HG03460 (cell line): Measurements from ENCODE around the gene CLDND2.

Experiments
- ATAC-seq: cut with Tn5 transposase; IDR thresholded peaks from one replicate; pipeline ENCODE4 v1.9.1; 2021; ENCODE audit not compliant: unreplicated experiment

Gene CLDND2

DNA sequence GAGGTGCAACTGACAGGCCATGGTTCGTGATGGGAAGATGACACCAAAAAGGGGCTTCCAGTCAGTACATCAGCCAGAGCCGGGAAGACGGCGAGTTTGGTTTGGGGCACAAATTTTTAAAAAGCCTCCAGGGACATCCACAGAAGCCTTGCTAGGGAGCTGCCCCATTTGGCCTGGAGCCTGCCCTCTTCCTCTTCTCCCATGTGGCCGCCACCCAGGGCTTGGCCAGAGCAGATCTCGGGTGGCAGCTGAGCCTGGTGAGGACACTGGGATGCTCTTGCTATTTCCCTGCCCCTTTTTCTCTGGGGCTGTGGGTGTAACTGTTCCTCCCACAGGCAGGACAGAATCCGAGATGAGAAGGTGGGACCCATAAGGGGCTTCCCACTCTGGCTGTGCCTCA, 10.9 kb downstream of the CLDND2 start:
- no peak for ATAC-seq

DNA sequence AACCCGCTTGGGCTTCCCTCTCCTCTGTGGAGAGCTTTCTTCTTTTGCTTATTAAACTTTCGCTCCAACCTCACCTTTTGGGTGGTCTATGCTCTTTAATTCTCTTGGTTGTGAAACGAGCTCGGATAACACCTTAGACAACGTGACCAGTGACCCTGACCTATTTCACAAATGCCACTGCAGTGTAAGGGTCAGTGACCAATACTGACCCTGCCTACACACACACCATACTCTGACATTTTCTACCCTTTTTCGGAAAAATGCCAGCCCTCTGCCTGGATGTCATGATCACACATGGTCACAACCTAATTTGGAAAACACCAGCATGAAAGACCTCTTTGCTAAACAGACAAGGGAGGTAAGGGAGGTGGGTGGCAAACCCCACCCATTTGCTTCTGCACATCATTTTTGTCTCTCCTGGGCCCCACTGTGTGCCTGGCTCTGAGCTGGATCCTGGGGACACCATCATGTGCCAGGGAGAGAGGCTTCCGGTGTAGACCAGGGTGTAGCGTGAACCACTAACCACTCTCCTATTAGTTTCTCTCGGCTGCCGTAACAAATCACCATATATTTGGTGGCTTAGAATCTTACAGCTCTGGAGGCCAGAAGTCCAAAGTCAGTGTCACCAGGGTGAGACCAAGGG, 12.5 kb downstream of the CLDND2 start:
- ATAC-seq: no peak

DNA sequence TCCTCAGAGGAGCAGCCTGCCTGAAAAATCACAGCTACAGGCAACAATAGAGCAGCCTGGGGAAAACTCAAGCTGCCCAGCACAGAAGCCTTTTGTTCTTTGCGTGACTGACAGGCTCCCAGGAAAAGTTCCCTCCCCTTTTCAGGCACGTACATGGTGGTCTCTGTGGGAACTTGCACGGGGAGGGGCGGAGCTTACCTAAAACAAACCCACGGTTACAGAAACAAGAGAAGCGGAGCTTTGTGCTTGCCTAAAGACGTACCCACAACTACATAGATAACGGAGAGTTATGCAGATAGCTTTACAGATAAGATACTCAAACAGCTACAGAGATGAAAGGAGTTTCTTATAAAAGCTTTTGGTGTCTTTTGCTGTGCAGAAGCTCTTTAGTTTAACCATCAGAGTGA, 14.1 kb downstream of the CLDND2 start:
- no peak for ATAC-seq

DNA sequence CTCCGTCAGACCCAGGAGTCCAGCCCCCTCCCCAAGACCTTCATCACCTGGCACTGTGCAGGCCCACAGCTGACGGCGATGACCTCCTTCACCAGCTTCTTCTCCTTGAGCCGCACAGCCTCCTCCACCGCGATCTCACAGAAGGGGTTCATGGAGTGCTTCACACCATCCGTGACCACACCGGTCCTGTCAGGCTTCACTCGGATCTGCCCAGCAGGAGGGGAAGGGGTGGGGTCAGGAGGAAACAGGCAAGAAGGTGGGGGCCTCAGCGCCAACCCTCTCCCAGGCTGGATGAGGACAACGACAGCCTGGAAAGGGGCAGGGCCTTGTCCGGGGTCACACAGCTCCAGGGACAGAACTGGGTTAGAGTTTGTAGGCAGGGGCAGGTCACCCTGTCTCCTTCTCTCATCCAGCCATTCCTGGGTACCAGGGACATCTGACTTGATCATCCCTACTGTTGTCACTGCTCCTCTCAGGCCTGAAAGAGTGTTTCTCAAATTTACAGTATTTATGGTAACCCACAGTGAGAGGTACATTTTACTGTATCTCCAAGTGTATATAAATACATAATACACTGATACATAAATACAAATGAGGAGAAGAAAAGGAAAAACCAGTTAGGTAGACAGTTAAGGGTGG, 14.6 kb downstream of the CLDND2 start:
- no peak for ATAC-seq

DNA sequence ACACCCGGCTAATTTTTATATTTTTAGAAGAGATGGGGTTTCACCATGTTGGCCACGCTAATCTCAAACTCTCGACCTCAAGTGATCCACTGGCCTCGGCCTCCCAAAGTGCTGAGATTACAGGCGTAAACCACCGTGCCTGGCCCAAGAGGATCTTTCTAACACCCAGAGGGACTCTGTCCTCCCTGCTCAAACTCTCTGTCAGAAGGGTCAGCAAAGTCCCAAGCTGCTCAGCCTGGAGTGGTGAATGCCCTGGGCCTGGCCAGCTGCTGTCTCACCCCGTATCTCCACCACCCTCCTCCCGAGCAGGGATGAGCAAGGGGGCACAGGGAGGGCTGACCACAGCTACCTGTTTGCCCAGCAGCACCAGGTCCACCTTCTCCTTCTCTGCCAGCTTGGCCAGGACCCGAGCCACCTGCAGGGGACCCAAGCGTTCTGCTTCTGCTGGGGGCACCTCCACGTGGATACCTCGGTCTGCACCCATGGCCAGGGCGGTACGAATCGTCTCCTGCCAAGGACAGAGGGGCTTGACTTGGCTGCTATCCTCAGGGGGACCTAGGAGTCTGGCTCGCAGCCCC, 15.9 kb downstream of the CLDND2 start:
- no peak for ATAC-seq

DNA sequence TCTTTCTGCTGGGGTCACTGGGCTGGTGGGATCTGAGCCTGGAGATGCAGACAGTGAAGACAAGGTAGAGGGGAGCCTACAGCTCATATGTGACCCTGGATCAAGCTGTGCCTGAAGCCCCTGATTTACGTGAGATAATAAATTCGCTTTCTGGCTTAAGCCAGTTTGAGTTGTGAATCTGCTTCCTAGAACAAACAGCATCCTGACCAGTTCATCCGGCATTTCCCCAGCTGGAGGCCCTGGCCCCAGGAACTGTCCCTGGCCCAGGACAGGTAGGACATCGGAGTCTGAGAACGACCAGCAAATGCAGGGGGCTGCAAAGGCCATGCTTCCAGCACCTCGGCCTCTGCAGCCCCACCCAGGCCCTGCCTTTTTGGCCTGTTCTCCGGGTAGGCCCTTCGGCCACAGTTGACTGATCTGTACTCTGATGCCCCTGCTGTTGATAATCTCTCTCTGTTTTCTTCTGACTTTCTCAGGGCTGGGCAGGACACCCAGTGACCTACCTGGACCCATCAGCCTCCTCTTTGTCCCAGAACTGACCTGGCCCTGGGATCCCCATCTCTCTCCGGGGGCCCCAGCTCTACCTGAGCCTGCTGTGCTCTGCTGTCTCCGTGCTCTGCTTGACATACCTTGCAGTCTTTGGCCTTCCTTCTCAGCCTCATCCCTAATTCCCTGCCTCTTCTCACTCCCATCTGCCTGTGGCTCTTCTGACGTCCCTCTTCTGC, 17.4 kb downstream of the CLDND2 start:
- ATAC-seq: no peak

DNA sequence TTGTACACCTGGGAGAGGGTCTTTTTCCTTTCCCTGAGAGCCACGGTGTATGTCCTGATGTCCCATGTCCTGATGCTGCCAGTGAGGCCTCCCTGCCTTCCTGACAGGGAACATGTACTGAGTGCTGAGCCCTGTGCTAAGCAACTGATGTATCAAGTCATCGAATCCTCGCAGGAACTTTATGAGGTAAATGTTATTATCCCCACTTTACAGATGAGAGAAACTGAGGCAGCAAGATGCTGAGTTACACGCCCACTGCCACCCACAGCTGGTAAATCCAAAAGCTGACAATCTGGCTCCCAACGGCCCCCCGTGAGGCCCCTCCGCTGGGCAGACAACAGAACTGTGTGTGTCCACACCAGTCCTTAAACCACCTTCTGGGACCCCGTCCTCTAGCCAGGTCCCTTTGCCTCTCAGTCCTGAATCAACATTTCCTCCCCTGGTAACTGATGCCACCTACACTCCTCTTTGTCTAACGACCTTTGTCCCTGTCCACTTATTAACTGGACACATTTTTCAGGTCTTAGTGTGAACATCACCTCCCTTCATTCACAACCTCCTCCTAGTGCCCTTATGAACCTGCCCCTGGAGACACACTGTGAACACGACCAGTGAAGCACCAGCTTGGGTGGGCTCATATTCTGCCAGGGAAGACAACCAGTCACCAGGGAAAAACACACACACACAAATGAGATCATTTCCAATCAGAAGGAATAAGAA, 21.4 kb downstream of the CLDND2 start:
- ATAC-seq: no peak

DNA sequence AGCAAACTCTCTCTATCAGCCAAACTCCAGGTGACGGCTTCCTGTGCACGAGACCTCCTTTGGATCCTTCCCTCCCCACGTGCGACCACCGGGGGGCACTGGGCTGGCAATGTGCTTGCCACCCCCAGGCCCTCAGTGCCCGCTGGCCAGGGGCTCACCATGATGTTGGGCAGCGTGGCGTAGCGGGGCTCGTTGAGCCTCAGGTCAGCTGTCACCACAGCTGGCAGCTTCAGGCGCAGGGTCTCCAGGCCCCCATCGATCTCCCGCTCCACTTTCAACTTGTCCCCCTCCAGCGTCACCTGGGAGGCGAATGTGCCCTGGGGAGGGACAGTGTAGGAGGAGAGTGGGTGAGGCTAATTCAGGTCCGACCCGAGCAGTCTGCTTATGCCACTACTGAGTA, 22.1 kb downstream of the CLDND2 start:
- ATAC-seq: no peak

DNA sequence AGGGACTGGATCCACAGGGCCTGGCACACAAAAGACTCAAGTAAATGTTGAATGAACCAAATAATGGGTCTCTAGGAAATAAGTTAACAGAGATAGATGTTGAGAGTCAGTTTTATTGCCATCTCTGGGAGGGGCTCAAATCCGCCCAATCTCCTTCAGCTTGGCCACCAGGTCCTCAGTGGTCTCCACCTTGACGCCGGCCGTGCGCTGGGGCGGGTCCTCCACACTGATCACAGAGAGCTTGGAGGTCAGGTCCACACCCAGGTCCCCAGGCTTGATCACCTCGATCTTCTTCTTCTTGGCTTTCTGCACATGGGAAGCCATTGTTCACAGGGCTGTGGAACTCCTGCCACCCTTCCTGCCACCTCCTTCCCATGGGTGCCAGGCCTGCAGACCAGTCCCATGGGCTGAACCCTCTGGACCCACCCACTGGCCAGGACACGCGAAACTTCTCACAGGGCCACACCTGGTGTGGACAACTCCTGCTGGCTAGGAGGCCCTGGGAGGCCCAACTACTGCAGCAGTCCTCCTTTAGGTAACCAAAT, 23.7 kb downstream of the CLDND2 start:
- no peak for ATAC-seq

DNA sequence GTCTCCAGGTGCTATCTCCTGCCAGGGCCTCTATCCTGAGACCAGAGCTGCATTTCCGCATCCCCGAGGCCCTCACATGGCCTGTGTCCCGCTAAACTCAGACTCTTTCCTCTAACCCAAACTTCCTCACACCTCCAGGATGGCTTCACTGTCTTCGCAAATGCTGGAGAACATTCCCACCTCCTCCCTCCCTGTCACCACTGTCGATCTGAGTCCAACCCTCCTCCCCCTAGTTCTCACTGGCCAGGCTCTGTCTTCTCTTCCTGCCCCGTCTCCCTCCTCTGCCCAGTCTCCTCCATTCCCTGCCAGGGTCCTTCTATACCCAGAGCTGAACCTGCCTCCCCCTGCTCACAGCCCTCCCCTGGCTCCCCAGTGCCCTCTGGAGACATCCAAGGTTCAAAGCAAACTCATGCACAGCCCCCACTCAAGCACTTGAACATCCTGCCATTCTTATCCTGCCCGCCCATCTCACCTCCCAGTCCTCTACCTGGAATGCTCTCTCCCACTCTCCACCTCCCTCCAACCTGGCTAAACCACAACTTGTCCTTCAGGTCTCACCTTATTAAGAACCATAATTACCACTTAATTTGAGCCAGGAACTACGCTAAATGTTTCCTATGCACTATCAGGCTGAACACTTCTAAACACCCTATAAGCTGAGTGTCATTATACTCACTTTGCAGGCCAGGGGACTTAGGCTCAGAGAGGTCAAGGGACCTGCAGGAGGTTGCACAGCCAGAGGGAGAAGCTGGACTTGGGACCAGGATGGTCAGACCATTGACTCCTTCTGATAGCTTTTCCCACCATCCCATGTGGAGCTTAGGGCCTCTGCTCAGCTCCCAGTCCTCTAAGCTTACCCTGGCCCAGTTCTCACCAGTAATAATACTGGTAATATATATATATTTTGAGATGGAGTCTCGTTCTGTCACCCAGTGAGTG, 25.9 kb downstream of the CLDND2 start:
- no peak for ATAC-seq

DNA sequence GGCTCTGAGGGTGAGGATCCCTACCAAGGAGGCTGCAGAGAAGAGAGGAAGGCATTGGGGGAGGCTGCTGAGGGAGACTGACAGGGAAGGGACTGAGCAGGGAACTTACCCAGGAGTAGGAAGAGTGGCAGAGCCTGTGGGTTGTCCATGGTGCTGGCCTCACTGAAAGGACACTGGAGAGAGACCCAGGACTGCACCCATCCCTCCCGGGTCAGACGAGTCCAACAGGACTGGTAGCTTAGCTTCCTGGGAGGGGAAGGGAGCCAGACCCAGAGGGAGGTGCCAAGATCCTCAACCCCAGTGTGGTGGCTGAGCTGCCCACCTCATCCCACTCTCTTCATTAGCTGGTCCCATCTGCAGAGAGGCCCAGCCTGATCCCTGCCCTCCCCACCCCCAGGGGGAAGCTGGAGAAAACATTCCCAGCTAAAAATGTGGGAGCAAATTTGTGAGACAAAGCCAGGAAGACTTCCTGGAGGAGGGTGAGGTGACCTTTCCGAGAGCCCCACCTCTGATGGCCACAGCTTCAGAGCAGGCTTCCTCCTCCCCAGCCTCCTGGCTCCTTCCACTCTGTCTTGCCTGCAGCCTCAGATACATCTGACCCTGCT, 26.7 kb downstream of the CLDND2 start, which contains the start of gene VSIG10L:
Gene VSIG10L, minus strand, starts transcription at position 164 of the 605 bp plus-strand sequence. Its CDS starts 15 bp downstream, at position 149.
- ATAC-seq: no peak

DNA sequence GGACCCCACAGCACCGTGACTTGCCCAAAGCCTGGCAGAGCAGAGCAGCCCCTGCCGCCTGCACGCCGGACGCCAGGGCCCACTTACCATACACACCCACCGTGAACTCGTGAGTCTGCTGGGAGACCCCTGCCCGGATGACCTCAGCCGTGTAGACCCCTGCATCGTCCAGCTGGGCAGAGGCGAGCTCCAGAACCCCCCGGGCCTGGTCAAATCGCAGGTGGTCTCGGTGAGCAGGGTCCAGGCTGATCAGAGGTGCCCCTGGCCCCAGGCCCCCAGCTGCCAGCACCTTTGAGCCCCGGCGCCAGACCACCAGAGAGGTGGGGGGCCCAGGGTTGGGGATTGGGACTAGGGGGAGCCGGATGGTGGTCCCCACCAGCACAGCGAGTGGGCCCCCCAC, 27.7 kb downstream of the CLDND2 start:
- no peak for ATAC-seq

DNA sequence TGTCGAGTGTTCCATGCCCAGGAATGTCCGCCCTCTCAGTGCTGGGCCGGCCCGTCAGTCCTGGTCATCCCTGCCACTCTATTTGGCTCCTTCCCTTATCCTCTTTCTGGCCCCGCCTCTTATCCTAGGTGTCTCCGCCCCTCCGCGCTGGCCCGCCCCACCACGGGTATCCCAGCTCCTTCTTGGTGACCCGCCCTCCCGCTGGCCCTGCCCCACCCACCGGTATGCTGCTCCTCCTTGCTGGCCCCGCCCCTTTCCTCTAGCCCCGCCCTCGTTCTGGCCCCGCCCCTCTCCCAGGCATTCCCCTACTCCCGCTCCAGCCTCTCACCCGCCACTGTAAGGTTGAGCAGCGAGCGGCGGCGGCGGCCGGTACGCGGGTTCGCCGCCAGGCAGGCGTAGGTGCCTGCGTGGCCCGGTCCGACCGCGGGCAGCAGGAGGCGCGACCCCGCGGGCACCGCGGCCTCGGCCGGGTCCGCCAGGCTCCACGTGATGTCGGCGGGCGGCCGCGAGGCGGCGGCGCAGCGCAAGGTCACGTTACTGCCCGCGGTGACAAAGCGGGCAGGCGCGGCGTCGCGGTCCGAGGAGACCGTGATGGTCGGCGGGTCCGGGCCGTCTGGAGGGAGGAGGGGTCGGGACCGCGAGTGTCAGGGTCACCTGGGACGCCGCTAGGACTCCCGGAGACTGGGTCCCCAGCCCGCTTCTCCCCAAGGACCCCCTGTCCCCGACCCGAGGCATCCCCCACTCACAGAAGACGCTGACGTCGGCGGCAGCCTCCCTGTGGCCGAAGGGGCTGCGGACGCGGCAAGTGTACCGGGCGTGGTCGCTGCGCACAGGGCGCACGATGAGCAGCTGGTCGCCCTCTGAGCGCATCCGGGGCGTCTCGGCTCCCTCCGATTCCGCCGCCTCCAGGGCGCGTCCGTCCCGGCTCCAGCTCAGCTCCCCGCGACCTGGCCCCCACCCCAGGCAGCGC, 28.8 kb downstream of the CLDND2 start:
- ATAC-seq: peak; percentile 51

DNA sequence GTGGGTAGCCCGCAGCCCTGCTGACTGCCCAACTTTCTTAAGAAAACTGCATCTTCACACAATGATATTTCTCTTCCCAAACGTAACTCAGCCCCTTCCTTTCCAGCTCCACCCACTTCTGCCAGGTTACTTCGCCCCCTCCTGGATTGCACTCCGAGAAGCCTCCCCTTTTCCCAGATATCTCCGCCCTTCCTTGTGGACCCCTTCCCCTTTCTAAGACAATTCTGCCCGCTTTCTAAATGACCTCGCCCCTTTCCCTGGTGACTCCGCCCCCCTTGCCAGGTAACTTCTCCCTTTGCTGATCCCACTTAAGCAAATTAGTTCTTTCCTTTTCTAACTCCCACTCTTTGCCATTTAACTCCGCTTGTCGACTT, 29.5 kb downstream of the CLDND2 start:
- ATAC-seq: no peak

DNA sequence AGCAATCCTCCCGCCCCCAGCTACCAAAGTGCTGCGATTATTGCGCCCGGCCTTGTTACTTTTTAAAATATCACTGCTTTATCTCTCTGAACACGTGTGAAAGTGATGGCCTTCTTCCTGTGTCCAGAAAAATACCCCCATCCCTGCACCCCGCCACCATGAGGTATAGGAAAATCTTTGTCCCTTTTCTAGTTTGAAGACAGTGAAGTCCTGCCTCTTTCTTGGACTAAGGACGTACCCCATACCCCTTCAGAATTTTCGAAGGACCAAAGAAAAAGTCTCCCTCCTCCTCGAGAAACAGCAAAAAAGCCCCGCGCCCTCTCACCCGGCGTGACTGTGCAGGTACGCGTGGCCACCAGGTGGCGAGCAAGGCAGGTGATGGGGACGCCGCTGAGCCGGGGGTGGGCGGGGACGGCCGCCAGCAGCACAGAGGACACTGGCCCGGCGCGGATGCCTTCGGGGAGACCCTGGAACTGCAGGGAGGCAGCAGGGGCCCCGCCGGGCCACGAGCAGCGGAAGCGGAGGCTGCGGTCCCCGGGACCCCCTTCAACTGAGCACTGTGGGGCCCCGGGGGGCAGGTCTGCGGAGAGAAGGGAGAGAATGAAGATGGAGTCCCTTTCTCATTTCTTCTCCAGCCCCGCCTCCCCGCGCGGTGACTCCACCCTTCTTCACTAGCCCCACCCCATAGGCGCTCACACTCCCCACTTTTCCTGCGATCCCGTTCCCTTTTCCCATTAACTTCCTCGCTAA, 30.1 kb downstream of the CLDND2 start:
- ATAC-seq: peak; percentile 44

DNA sequence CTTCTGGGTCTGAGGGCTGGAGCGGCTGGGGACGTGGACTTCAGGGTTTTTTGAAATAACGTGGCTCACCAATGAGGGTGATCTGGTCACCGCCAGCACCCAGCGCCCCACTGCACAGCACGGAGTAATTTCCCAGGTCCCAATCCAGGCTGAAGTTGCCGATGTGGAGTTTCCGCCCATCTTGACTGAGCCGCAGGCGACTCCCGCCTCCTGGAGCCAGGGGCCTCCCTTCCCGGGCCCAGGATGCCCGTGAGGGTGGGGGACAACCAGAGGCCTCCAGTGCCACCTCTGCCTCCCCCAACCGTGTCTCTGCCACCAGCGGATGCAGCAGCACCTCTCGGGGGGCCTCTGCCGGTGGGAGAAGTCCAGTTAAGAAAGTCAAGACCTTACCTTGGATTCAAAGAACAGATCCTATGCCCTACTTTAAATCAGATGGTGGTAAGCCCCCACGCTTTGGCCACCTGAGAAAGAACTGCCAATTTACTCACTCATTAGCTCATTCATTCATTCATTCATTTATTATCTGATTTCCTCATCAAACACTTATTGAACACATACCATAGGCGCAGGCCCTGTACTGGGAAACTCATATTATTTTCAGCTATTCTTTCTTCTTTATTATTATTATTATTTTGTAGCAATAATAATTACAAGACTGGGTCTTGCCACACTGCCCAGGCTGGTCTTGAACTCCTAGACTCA, 30.8 kb downstream of the CLDND2 start:
- no peak for ATAC-seq
